ENCODE data around the gene SGIP1. TPM values are rescaled to one million over a fixed set of nuclear protein-coding genes. Genes with fewer than 3 reads are reported as not detected.

SGIP1 gene
- total RNA-seq, 1 experiment from 2014 or later, result not detected

GRCh38 chr1:66550243-66550642, 16.3 kb downstream of the SGIP1 start:
- Mint-ChIP-seq H3K27ac (ENCODE audit: unreplicated experiment) (no peak overlapping the region), H3K27me3 (ENCODE audit: unreplicated experiment) (no peaks in the 10 kb centered on the region), H3K4me3 (ENCODE audit: low read depth, unreplicated experiment) (no peak overlapping the region), H3K4me1 (ENCODE audit: low read depth, unreplicated experiment) (peaks cover 2% of the 10 kb centered on the region), H3K36me3 (ENCODE audit: insufficient read depth, unreplicated experiment) (no peaks in the 10 kb centered on the region), H3K9me3 (ENCODE audit: low read depth, unreplicated experiment) (peaks cover 5% of the 10 kb centered on the region)
- BruUV-seq (replicated peaks), result no TSS peak
- no peak for TF ChIP-seq CTCF (IDR thresholded peaks at IDR 0.05; ENCODE audit: unreplicated experiment)
- no peak for DNase-seq
- intact Hi-C loops (cut with micrococcal nuclease; ENCODE audit: unreplicated experiment), result no loop called here
- CTCF ChIA-PET, result no interaction called here

GRCh38 chr1:66552287-66552686, 18.3 kb downstream of the SGIP1 start:
- intact Hi-C loops (cut with micrococcal nuclease; ENCODE audit: unreplicated experiment), result no loop called here
- H3K9me3 Mint-ChIP-seq (ENCODE audit: low read depth, unreplicated experiment), result peaks cover 5% of the 10 kb centered on the region
- H3K27me3 Mint-ChIP-seq (ENCODE audit: unreplicated experiment), result no peaks in the 10 kb centered on the region
- H3K4me1 Mint-ChIP-seq (ENCODE audit: low read depth, unreplicated experiment), result no peaks in the 10 kb centered on the region
- BruUV-seq (replicated peaks), result no TSS peak
- TF ChIP-seq CTCF (IDR thresholded peaks at IDR 0.05; ENCODE audit: unreplicated experiment), result no peak
- no peak overlapping the region for H3K4me3 Mint-ChIP-seq (ENCODE audit: low read depth, unreplicated experiment)
- no peak for DNase-seq
- H3K27ac Mint-ChIP-seq (ENCODE audit: unreplicated experiment), result no peak overlapping the region
- CTCF ChIA-PET, result interaction anchor here (1.3 kb wide), 1 partner anchor 9 kb away, joined by 4 read pairs; no protein-coding TSS in a partner anchor
- H3K36me3 Mint-ChIP-seq (ENCODE audit: insufficient read depth, unreplicated experiment), result no peaks in the 10 kb centered on the region

GRCh38 chr1:66552829-66553228, 18.9 kb downstream of the SGIP1 start:
- H3K27ac Mint-ChIP-seq (ENCODE audit: unreplicated experiment), result no peak overlapping the region
- BruUV-seq (replicated peaks), result no TSS peak
- peaks cover under 1% of the 10 kb centered on the region for H3K9me3 Mint-ChIP-seq (ENCODE audit: low read depth, unreplicated experiment)
- H3K4me1 Mint-ChIP-seq (ENCODE audit: low read depth, unreplicated experiment), result no peaks in the 10 kb centered on the region
- no peaks in the 10 kb centered on the region for H3K27me3 Mint-ChIP-seq (ENCODE audit: unreplicated experiment)
- no peak for TF ChIP-seq CTCF (IDR thresholded peaks at IDR 0.05; ENCODE audit: unreplicated experiment)
- CTCF ChIA-PET, result interaction anchor here (0.7 to 1.3 kb wide), 2 partner anchors 9 to 963 kb away, joined by 3 to 4 read pairs; no protein-coding TSS in a partner anchor
- H3K4me3 Mint-ChIP-seq (ENCODE audit: low read depth, unreplicated experiment), result no peak overlapping the region
- intact Hi-C loops (cut with micrococcal nuclease; ENCODE audit: unreplicated experiment), result no loop called here
- H3K36me3 Mint-ChIP-seq (ENCODE audit: insufficient read depth, unreplicated experiment), result no peaks in the 10 kb centered on the region
- no peak for DNase-seq

- Mint-ChIP-seq H3K27me3 (ENCODE audit: unreplicated experiment) (no peaks in the 10 kb centered on the region), H3K4me3 (ENCODE audit: low read depth, unreplicated experiment) (no peak overlapping the region), H3K9me3 (ENCODE audit: low read depth, unreplicated experiment) (no peaks in the 10 kb centered on the region), H3K36me3 (ENCODE audit: insufficient read depth, unreplicated experiment) (no peaks in the 10 kb centered on the region), H3K27ac (ENCODE audit: unreplicated experiment) (no peak overlapping the region), H3K4me1 (ENCODE audit: low read depth, unreplicated experiment) (no peaks in the 10 kb centered on the region)
- CTCF ChIA-PET, result no interaction called here
- no peak for DNase-seq
- BruUV-seq (replicated peaks), result no TSS peak
- no peak for TF ChIP-seq CTCF (IDR thresholded peaks at IDR 0.05; ENCODE audit: unreplicated experiment)
- intact Hi-C loops (cut with micrococcal nuclease; ENCODE audit: unreplicated experiment), result no loop called here
Observed at GRCh38 chr1:66553846-66554245, 19.9 kb downstream of the SGIP1 start.
